Measurements from ENCODE around the gene DHPS.

The DHPS gene

DNA sequence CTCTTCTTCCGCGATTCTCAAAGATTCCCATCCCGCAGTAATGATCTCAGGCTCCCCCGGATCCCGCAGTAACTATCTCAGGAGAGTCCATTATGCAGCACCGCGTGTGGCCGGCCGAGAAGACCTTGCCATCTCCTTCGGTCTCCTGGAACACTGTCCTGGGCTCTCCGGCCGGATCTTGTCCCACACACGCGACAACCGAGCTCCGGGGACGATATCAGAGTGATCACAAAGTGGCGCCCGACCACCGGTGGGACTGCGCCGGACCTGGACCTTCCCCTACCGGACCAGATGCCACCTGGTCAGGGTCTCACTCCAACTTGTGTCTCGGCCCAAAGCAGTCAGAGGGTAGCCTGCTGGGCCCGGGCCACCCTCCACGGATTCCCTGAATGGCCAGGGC, 39.2 kb downstream of the DHPS start:
- no peak for DNase-seq

DNA sequence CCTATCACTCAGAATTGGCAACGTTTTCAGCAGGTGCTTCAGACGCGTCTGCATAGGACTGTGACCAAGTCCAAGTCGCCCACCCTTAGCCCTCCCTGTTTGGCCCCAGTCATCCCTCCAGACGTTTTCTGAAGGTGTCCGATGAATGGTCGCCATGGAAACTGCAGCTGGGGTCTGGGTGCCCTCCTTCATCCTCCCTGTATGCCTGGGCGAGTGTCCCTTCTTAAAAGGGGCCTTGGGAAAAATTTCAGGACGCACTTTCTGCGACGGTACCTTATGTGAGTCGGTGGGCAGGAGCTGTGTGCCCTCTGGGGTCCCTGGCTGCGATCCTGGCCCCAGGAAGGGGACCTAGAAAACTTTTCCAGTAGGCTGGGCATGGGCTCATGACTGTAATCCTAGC, 40.2 kb downstream of the DHPS start:
- DNase-seq: no peak

DNA sequence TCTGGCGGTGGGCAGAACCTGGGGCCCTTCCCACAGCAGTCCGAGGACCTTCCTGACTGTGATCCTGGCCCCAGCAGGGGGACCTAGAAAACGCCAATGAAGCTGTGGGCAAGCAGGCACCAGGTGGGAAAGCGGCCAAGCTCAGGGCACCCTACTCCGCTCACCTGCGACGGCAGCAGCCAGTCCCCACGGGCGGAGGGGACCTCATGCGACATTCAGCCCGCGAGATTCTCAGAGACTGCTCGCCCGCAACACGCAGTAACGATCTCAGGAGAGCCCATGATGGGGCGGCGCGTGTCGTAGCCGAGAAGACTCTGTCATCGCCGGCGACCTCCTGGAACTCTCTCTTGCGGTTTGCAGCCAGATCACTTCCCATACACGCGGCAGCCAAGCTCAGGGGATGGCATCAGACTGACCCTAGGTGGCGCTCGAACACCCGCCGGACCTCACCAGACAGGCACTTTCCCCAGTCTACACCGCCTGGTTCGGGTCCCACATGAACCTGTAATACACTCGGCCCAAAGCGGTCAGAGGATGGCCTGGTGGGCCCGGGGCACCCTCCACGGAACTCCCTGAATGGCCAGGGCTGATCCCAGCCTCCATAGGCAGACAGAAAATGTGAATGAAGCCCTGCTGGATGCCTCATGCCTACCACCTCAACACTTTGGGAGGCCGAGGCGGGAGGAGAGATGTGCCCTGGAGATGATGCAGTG, 41.6 kb downstream of the DHPS start:
- DNase-seq: peak; percentile 89

DNA sequence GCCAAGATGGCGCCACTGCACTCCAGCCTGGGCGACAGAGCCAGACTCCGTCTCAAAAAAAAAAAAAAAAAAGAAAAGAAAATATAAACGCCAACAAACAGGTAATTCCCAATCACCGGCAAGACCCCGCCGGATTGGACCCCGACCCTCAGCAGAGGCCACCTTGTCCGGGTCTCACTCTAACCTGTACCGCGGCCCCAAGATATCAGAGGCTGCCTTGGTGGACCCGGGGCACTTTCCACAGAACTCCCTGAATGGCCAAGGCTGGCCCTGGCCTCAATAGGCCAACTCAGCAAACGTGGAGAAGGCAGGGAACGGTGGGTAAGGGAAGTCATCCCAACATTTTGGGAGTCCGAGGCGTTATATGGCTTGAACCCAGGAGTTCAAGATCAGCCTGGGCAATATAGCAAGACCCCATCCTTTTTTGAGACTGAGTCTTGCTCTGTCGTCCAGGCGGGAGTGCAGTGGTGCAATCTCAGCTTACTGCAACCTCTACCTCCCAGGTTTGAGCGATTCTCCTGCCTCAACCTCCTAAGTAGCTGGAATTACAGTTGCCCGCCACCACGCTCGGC, 43.0 kb downstream of the DHPS start:
- DNase-seq: no peak

DNA sequence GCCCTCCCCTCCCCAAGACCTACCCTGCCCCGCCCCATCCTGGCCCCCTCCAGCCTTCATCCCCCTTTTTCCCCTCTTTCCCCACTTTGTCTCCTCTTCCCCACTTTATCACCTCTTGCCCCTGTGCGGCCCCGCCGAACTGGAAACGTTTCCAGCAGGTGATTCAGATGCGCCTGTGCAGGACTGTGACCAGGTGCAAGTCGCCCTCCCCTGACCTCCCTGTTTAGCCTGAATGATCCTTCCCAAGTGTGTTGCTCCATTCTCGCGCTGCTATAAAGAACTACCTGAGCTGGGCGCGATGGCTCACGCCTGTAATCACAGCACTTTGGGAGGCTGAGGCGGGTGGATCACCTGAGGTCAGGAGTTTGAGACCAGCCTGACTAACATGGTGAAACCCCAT, 45.0 kb downstream of the DHPS start:
- peak; percentile 28 for DNase-seq

DNA sequence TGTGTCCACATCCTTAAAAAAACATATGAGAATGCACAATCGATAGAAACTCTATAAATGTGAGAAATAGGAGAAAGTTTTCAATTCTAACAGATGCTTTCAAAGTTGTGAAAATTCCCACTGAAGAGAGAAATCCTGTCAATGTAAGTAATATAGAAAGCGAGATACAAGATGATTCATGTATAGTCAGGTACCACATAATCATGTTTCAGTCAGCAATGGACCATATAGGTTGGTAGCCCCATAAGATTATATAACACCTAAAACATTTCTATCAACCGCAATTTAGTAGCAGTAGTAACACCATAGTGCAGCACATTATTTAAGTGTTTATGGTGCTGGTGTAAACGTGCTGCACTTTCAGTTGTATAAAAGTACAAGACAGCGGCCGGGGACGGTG, 52.5 kb downstream of the DHPS start:
- no peak for DNase-seq

DNA sequence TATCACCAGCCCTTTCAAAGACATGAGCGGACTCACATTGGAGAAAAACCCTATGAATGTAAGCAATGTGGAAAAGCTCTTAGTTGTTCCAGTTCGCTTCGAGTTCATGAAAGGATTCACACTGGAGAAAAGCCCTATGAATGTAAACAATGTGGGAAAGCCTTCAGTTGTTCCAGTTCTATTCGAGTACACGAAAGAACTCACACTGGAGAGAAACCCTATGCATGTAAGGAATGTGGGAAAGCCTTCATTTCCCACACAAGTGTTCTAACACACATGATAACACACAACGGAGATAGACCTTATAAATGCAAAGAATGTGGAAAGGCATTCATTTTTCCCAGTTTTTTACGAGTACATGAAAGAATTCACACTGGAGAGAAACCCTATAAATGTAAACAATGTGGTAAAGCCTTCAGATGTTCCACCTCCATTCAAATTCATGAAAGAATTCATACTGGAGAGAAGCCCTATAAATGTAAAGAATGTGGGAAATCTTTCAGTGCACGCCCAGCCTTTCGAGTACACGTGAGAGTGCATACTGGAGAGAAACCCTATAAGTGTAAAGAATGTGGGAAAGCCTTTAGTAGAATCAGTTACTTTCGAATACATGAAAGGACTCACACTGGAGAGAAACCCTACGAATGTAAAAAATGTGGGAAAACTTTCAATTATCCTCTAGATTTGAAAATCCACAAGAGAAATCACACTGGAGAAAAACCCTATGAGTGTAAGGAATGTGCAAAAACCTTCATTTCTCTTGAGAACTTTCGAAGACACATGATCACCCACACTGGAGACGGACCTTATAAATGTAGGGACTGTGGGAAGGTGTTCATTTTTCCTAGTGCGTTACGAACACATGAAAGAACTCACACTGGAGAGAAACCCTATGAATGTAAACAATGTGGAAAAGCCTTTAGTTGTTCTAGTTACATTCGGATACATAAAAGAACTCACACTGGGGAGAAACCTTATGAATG, 53.3 kb downstream of the DHPS start:
- DNase-seq: no peak

DNA sequence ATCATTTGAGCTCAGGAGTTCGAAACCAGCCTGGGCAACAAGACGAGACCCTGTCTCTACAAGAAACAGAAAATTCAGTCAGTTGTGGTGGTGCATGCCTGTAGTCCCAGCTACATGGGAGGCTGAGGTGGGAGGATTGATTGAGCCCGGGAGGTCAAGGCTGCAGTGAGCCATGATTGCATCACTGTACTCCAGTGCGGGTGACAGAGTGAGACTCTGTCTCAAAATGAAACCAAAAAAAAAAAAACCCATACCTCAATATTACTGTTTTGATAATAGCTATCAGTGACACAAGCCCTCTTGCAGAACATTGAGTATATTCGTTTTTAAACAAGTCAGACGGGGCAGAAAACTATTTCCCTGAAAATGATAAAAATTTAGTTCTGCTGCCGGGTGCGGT, 54.7 kb downstream of the DHPS start:
- no peak for DNase-seq
